K562 (cell line): ENCODE measurements around the gene CTPS1. TPM values are rescaled to one million over a fixed set of nuclear protein-coding genes. Genes with fewer than 3 reads are reported as not detected.

Source experiments
- BACH1 ChIP-seq: fragments of 200-800 bp; sonication (Bioruptor generic); IDR thresholded peaks from 2 replicates; pipeline ENCODE4 v1.6.1; 2016; ENCODE audit warnings: missing genetic modification characterization, missing compliant biosample characterization
- HNRNPH1 ChIP-seq: fragments of 200-400 bp; formaldehyde crosslinking; optimal IDR thresholded peaks from 2 replicates; pipeline ENCODE3; 2017; ENCODE audit warnings: low read depth, mild to moderate bottlenecking, low read length, moderate library complexity
- NCOA1 ChIP-seq: fragments of 450-650 bp; IDR thresholded peaks from 2 replicates; pipeline ENCODE4 v1.6.1; 2016; ENCODE audit warnings: low read depth
- SIRT6 ChIP-seq: IDR thresholded peaks from one replicate; pipeline ENCODE4 v1.6.1; 2012; ENCODE audit warnings: low read depth, mild to moderate bottlenecking, control low read depth, inconsistent platforms, low read length, moderate library complexity
- SIX5 ChIP-seq, 2 experiments: IDR thresholded peaks; 2 replicates each; pipeline ENCODE4 v1.6.1; 2011; ENCODE audit warnings: low read length in 2 of 2, borderline replicate concordance in 1 of 2, low read depth in 1 of 2, mild to moderate bottlenecking in 1 of 2, moderate library complexity in 1 of 2; ENCODE audit not compliant: insufficient read depth in 1 of 2
- STAT5A ChIP-seq: IDR thresholded peaks from 2 replicates; pipeline ENCODE4 v1.6.1; 2012; ENCODE audit warnings: low read length, inconsistent platforms, borderline replicate concordance
- TEAD2 ChIP-seq: fragments of 450-650 bp; IDR thresholded peaks from 2 replicates; pipeline ENCODE4 v1.6.1; 2016; ENCODE audit warnings: missing genetic modification characterization, control low read depth, missing compliant biosample characterization
- ZNF707 ChIP-seq: fragments of 250-450 bp; sonication (Bioruptor Pico); conservative IDR thresholded peaks from 2 replicates; pipeline ENCODE4 v1.8.0; 2022; ENCODE audit warnings: inconsistent platforms, mild to moderate bottlenecking, moderate library complexity
- ZNF717 ChIP-seq: fragments of 250-450 bp; sonication (Bioruptor Pico); IDR thresholded peaks from 2 replicates; pipeline ENCODE4 v1.5.0; 2021
- polyA plus RNA-seq, 8 experiments: library from polyadenylated mRNA; depleted of rRNA in 4 of 8; stranded (reverse) in 5 of 8; unstranded in 3 of 8; fragments of >200 nt; fragmentation: Nextera tagmentation in 2 of 8; fragmentation: Illumina TruSeq in 1 of 8; extraction: Ambion mirVana in 2 of 8; extraction: Trizol in 1 of 8; gene quantifications; 2 replicates each; pipeline versions ENCODE4 v1.2.1 to v1.2.3, GENCODE V29; 2011 to 2014; ENCODE audit warnings: inconsistent platforms in 1 of 8, missing spikeins in 1 of 8
- total RNA-seq, 7 experiments: library from RNA; depleted of rRNA in 6 of 7; stranded (reverse); fragments of >200 nt in 6 of 7; fragmentation: Illumina TruSeq in 2 of 7; extraction: Trizol in 2 of 7; gene quantifications; 2 replicates each; pipeline versions ENCODE4 v1.2.1 to v1.2.3, GENCODE V29; 2011 to 2021; ENCODE audit warnings: low replicate concordance in 1 of 7
- TF ChIP-seq, protein P1 (sequence below): fragments of 250-450 bp; sonication (Bioruptor Pico); IDR thresholded peaks from 2 replicates; pipeline ENCODE4 v1.8.0; 2022; ENCODE audit warnings: moderate library complexity, mild to moderate bottlenecking, inconsistent platforms
- TF ChIP-seq, protein P2 (sequence below): fragments of 250-450 bp; sonication (Bioruptor Pico); IDR thresholded peaks from 2 replicates; pipeline ENCODE4 v1.5.0; 2021
- TF ChIP-seq, protein P3 (sequence below): sonication (generic); formaldehyde crosslinking; IDR thresholded peaks from 2 replicates; pipeline ENCODE4 v1.8.1; 2023; ENCODE audit warnings: mild to moderate bottlenecking, missing genetic modification reagents

Gene CTPS1
- total and polyA plus RNA-seq, 9 of the 15 experiments (the other 6 are each of a cell fraction or from before 2014, with no cell fraction given), result 44.4 to 164 (median 87.7) TPM

DNA sequence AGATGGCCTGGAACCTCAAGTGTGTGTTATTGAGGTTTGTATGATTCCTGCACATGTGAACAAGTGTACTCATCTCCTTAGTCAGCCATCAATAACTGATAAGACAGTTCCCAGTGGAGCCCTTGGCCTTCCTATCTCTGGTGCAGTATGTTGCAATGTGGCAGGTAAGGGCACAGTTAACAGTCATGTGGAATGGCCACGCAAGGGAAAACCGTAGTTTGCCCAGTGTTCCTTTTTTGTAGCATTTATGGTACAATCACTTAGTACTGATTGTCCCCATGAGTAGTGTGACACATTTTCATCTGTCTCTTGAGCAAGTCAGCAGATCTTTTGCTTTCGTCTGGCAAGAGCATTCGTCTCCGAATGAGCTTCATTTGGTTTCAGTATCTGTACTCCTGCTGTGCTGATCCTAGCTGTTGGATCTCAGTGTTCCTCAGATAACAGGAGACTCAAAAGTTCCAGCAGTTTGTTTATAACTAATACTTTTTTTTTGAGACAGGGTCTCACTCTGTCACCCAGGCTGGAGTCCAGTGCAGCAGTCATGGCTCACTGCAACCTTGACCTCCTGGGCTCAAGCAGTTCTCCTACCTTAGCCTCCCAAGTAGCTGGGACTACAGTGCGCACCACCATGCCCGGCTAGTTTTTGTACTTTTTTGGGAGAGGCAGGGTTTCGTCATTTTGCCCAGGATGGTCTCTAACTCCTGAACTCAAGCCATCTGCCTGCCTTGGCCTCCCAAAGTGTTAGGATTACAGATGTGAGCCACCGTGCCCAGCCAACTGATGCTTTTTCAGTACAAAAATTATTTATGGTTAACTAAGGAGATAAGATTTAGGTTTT lies 8.2 kb downstream of the CTPS1 start (continued):
- TF ChIP-seq TEAD2 (tag) (no peak), BACH1 (tag) (no peak), NCOA1 (no peak), SIRT6 (no peak), ZNF707 (CRISPR knock-in tag) (no peak), STAT5A (no peak), ZNF717 (CRISPR knock-in tag) (no peak), HNRNPH1 (no peak), SIX5 (IDR thresholded peaks at IDR 0.05; ENCODE audit: borderline replicate concordance in 1 of 2, insufficient read depth in 1 of 2, low read depth in 1 of 2, low read length in 2 of 2) (no peak)
- TF ChIP-seq, protein P1, sequence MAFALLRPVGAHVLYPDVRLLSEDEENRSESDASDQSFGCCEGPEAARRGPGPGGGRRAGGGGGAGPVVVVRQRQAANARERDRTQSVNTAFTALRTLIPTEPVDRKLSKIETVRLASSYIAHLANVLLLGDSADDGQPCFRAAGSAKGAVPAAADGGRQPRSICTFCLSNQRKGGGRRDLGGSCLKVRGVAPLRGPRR (CRISPR knock-in tag), result no peak
- TF ChIP-seq, protein P2, sequence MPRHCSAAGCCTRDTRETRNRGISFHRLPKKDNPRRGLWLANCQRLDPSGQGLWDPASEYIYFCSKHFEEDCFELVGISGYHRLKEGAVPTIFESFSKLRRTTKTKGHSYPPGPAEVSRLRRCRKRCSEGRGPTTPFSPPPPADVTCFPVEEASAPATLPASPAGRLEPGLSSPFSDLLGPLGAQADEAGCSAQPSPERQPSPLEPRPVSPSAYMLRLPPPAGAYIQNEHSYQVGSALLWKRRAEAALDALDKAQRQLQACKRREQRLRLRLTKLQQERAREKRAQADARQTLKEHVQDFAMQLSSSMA (CRISPR knock-in tag), result no peak
- TF ChIP-seq, protein P3, sequence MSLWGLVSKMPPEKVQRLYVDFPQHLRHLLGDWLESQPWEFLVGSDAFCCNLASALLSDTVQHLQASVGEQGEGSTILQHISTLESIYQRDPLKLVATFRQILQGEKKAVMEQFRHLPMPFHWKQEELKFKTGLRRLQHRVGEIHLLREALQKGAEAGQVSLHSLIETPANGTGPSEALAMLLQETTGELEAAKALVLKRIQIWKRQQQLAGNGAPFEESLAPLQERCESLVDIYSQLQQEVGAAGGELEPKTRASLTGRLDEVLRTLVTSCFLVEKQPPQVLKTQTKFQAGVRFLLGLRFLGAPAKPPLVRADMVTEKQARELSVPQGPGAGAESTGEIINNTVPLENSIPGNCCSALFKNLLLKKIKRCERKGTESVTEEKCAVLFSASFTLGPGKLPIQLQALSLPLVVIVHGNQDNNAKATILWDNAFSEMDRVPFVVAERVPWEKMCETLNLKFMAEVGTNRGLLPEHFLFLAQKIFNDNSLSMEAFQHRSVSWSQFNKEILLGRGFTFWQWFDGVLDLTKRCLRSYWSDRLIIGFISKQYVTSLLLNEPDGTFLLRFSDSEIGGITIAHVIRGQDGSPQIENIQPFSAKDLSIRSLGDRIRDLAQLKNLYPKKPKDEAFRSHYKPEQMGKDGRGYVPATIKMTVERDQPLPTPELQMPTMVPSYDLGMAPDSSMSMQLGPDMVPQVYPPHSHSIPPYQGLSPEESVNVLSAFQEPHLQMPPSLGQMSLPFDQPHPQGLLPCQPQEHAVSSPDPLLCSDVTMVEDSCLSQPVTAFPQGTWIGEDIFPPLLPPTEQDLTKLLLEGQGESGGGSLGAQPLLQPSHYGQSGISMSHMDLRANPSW (CRISPR knock-in tag), result no peak
